ENCODE data around the gene FAM76B.

The FAM76B gene

GRCh38 chr11:95803973-95804372 lies 14.4 kb upstream of the FAM76B start:
- no peak overlapping the region for H2AFZ ChIP-seq (ENCODE audit: low read depth)
- no peak overlapping the region for H3K4me3 ChIP-seq (IDR thresholded peaks at IDR 0.05; ENCODE audit: insufficient read depth, low read depth, low read length)
- H3K27ac ChIP-seq = no peak overlapping the region
- no peaks in the 10 kb centered on the region for H3K27me3 ChIP-seq (ENCODE audit: insufficient read depth, low read depth)
- H3K9ac ChIP-seq = no peak overlapping the region
- H3K4me2 ChIP-seq = no peak overlapping the region
- H3K79me2 ChIP-seq (ENCODE audit: insufficient read depth, low read depth) = no peaks in the 10 kb centered on the region
- no peaks in the 10 kb centered on the region for H3K4me1 ChIP-seq (ENCODE audit: low read depth, poor library complexity, severe bottlenecking)
- H4K20me1 ChIP-seq (ENCODE audit: insufficient read depth) = no peaks in the 10 kb centered on the region
- H3K36me3 ChIP-seq (ENCODE audit: insufficient read depth) = no peaks in the 10 kb centered on the region
- TF ChIP-seq CTCF (conservative IDR thresholded peaks at IDR 0.05; ENCODE audit: low read depth, low read length) = no peak

GRCh38 chr11:95802806-95803205 lies 13.2 kb upstream of the FAM76B start:
- Histone ChIP-seq H3K27me3 (ENCODE audit: insufficient read depth, low read depth) (no peaks in the 10 kb centered on the region), H3K79me2 (ENCODE audit: insufficient read depth, low read depth) (no peaks in the 10 kb centered on the region), H3K4me1 (ENCODE audit: low read depth, poor library complexity, severe bottlenecking) (no peaks in the 10 kb centered on the region), H3K27ac (no peak overlapping the region), H3K36me3 (ENCODE audit: insufficient read depth) (no peaks in the 10 kb centered on the region), H3K4me2 (no peak overlapping the region), H4K20me1 (ENCODE audit: insufficient read depth) (no peaks in the 10 kb centered on the region), H2AFZ (ENCODE audit: low read depth) (no peak overlapping the region), H3K9ac (no peak overlapping the region), H3K4me3 (IDR thresholded peaks at IDR 0.05; ENCODE audit: insufficient read depth, low read depth, low read length) (no peak overlapping the region)
- TF ChIP-seq CTCF (conservative IDR thresholded peaks at IDR 0.05; ENCODE audit: low read depth, low read length) = no peak

GRCh38 chr11:95800438-95800837 lies 10.9 kb upstream of the FAM76B start:
- Histone ChIP-seq H3K4me2 (no peak overlapping the region), H2AFZ (ENCODE audit: low read depth) (no peak overlapping the region), H3K27ac (no peak overlapping the region), H3K79me2 (ENCODE audit: insufficient read depth, low read depth) (no peaks in the 10 kb centered on the region; the same call in 1 of the 2 replicates), H3K4me1 (ENCODE audit: low read depth, poor library complexity, severe bottlenecking) (no peaks in the 10 kb centered on the region), H3K27me3 (ENCODE audit: insufficient read depth, low read depth) (no peaks in the 10 kb centered on the region), H3K4me3 (IDR thresholded peaks at IDR 0.05; ENCODE audit: insufficient read depth, low read depth, low read length) (no peak overlapping the region), H4K20me1 (ENCODE audit: insufficient read depth) (no peaks in the 10 kb centered on the region), H3K36me3 (ENCODE audit: insufficient read depth) (no peaks in the 10 kb centered on the region), H3K9ac (no peak overlapping the region)
- no peak for TF ChIP-seq CTCF (conservative IDR thresholded peaks at IDR 0.05; ENCODE audit: low read depth, low read length)

- Histone ChIP-seq H3K27ac (no peak overlapping the region), H3K27me3 (ENCODE audit: insufficient read depth, low read depth) (no peaks in the 10 kb centered on the region), H4K20me1 (ENCODE audit: insufficient read depth) (no peaks in the 10 kb centered on the region), H2AFZ (ENCODE audit: low read depth) (no peak overlapping the region), H3K79me2 (ENCODE audit: insufficient read depth, low read depth) (no peaks in the 10 kb centered on the region; the same call in 1 of the 2 replicates), H3K4me3 (IDR thresholded peaks at IDR 0.05; ENCODE audit: insufficient read depth, low read depth, low read length) (no peak overlapping the region), H3K9ac (no peak overlapping the region), H3K4me2 (no peak overlapping the region), H3K36me3 (ENCODE audit: insufficient read depth) (no peaks in the 10 kb centered on the region), H3K4me1 (ENCODE audit: low read depth, poor library complexity, severe bottlenecking) (no peaks in the 10 kb centered on the region)
- no peak for TF ChIP-seq CTCF (conservative IDR thresholded peaks at IDR 0.05; ENCODE audit: low read depth, low read length)
Observed at GRCh38 chr11:95799546-95799945, 10.0 kb upstream of the FAM76B start.
